Right atrium auricular region (tissue), 2 donors: Measurements from ENCODE around the gene ZNRF2. TPM values are rescaled to one million over a fixed set of nuclear protein-coding genes. Genes with fewer than 3 reads are reported as not detected.
"Not testable (repeated sequence)": the region's sequence is repeated elsewhere in the genome, so short reads cannot be mapped to it uniquely, and the experiment has no call there.

Experiments used
- DNase-seq: peaks from one replicate; pipeline ENCODE4 v3.0.0-alpha.2; 2019; ENCODE audit warnings: low spot score
- H3K27ac ChIP-seq, 2 donors: fragments of 200-600 bp; sonication (generic); 1 replicate in 1 of 2; 2 replicates in 1 of 2; pipeline ENCODE4 v1.5.1; 2016 to 2019
- H3K27me3 ChIP-seq, 2 donors: fragments of 200-600 bp; sonication (generic); one replicate each; pipeline versions ENCODE4 v1.5.1 to v1.6.0; 2017 to 2019
- H3K36me3 ChIP-seq: fragments of 200-600 bp; sonication (generic); one replicate; pipeline ENCODE4 v1.5.1; 2016
- H3K4me1 ChIP-seq, 2 donors: fragments of 200-600 bp; sonication (generic); one replicate each; pipeline versions ENCODE4 v1.5.1 to v1.6.0; 2017 to 2019
- H3K4me3 ChIP-seq, 2 donors: fragments of 200-600 bp; sonication (generic); 1 replicate in 1 of 2; 2 replicates in 1 of 2; pipeline ENCODE4 v1.5.1; 2017 to 2019; ENCODE audit warnings: mild to moderate bottlenecking in 1 of 2, moderate library complexity in 1 of 2
- H3K9me3 ChIP-seq, 2 donors: fragments of 200-600 bp; sonication (generic); one replicate each; pipeline ENCODE4 v1.5.1; 2019
- CTCF ChIP-seq, 2 donors: fragments of 200-600 bp; sonication (generic); IDR thresholded peaks; one replicate each; pipeline ENCODE4 v1.5.1; 2019; ENCODE audit warnings: antibody characterized with exemption in 2 of 2
- total RNA-seq, 2 donors: library from RNA; depleted of rRNA; stranded (reverse); fragments of >200 nt; gene quantifications; one replicate each; pipeline ENCODE4 v1.1.0, GENCODE V29; 2016

Gene ZNRF2
- total RNA-seq, 2 donors from 2014 or later: 7.6 to 9.7 TPM

- H3K27me3 ChIP-seq: no peaks in the 10 kb centered on the region
- peak overlapping the region; percentile 71 to 85 for H3K4me3 ChIP-seq
- H3K4me1 ChIP-seq: peaks cover 0 to 38% of the 10 kb centered on the region in 2 donors
- no peak for DNase-seq
- no peak for TF ChIP-seq CTCF (IDR thresholded peaks at IDR 0.05)
- no peaks in the 10 kb centered on the region for H3K36me3 ChIP-seq
- no peaks in the 10 kb centered on the region for H3K9me3 ChIP-seq
- H3K27ac ChIP-seq: peak overlapping the region; percentile 88 to 98
These were observed 704 bp downstream of the ZNRF2 start for GRCh38 chr7:30285067-30285535.

- Histone ChIP-seq H3K36me3 (no peaks in the 10 kb centered on the region), H3K4me1 (peaks cover 0 to 42% of the 10 kb centered on the region in 2 donors), H3K27me3 (no peaks in the 10 kb centered on the region), H3K9me3 (no peaks in the 10 kb centered on the region), H3K4me3 (peak overlapping the region; percentile 71 to 85), H3K27ac (peak overlapping the region; percentile 88 to 98)
- TF ChIP-seq CTCF (IDR thresholded peaks at IDR 0.05): no peak
- no peak for DNase-seq
These were observed 1.3 kb downstream of the ZNRF2 start for GRCh38 chr7:30285536-30286284.

GRCh38 chr7:30286749-30287148, 2.4 kb downstream of the ZNRF2 start:
- Histone ChIP-seq H3K4me3 (peak overlapping the region in 1 of 2 donors; percentile 85), H3K27me3 (no peaks in the 10 kb centered on the region), H3K9me3 (no peaks in the 10 kb centered on the region), H3K36me3 (no peaks in the 10 kb centered on the region), H3K27ac (no peak overlapping the region), H3K4me1 (peaks cover 0 to 42% of the 10 kb centered on the region in 2 donors)
- no peak for TF ChIP-seq CTCF (IDR thresholded peaks at IDR 0.05)
- DNase-seq: no peak

GRCh38 chr7:30287625-30288024, 3.2 kb downstream of the ZNRF2 start:
- not testable (repeated sequence) for H3K27me3 ChIP-seq, H3K4me3 ChIP-seq, H3K9me3 ChIP-seq, DNase-seq, H3K36me3 ChIP-seq, H3K27ac ChIP-seq
- H3K4me1 ChIP-seq: peaks cover 0 to 42% of the 10 kb centered on the region in 2 donors

GRCh38 chr7:30289634-30290033, 5.2 kb downstream of the ZNRF2 start:
- H3K27ac ChIP-seq, H3K27me3 ChIP-seq, H3K9me3 ChIP-seq, DNase-seq, H3K36me3 ChIP-seq, H3K4me3 ChIP-seq: not testable (repeated sequence)
- H3K4me1 ChIP-seq: peaks cover 0 to 38% of the 10 kb centered on the region in 2 donors

- H3K27ac ChIP-seq, H3K27me3 ChIP-seq, H3K4me3 ChIP-seq, H3K9me3 ChIP-seq, DNase-seq, H3K36me3 ChIP-seq: not testable (repeated sequence)
- H3K4me1 ChIP-seq: peaks cover 0 to 38% of the 10 kb centered on the region in 2 donors
These were observed 5.9 kb downstream of the ZNRF2 start for GRCh38 chr7:30290317-30290716.

GRCh38 chr7:30292416-30293038, 8.1 kb downstream of the ZNRF2 start:
- H3K36me3 ChIP-seq, H3K27me3 ChIP-seq, H3K4me3 ChIP-seq, DNase-seq, H3K9me3 ChIP-seq, H3K27ac ChIP-seq: not testable (repeated sequence)
- H3K4me1 ChIP-seq: peaks cover 0 to 21% of the 10 kb centered on the region in 2 donors

- H3K9me3 ChIP-seq, H3K4me3 ChIP-seq, H3K36me3 ChIP-seq, DNase-seq, H3K4me1 ChIP-seq, H3K27me3 ChIP-seq, H3K27ac ChIP-seq: not testable (repeated sequence)
These were observed 11.9 kb downstream of the ZNRF2 start for GRCh38 chr7:30296304-30296703.

- not testable (repeated sequence) for H3K4me1 ChIP-seq, DNase-seq
These were observed 13.1 kb downstream of the ZNRF2 start for GRCh38 chr7:30297499-30297898.

GRCh38 chr7:30298409-30298808, 14.0 kb downstream of the ZNRF2 start:
- not testable (repeated sequence) for H3K4me1 ChIP-seq, H3K4me3 ChIP-seq, H3K36me3 ChIP-seq, H3K9me3 ChIP-seq, DNase-seq, H3K27ac ChIP-seq, H3K27me3 ChIP-seq

More at GRCh38 chr7:30297499-30297898, 13.1 kb downstream of the ZNRF2 start:
- not testable (repeated sequence) for H3K36me3 ChIP-seq, H3K27me3 ChIP-seq, H3K4me3 ChIP-seq, H3K9me3 ChIP-seq, H3K27ac ChIP-seq
